HCT116 (cell line): ENCODE data around the gene ZNF536. TPM values are rescaled to one million over a fixed set of nuclear protein-coding genes. Genes with fewer than 3 reads are reported as not detected.

Experiments
- ATAC-seq: fragments of 200-7000 bp; cut with Tn5 transposase; 2 replicates; pipeline ENCODE4 v1.9.1; 2020; ENCODE audit warnings: mild to moderate bottlenecking, moderate library complexity
- BruUV-seq: library from RNA; stranded (reverse); fragments of 400-500 nt; replicated peaks from 2 replicates; lab custom pipeline; 2021; lab: Mats Ljungman, UMichigan
- CTCF ChIA-PET: fragments of 300-600 bp; sonication (Branson Sonifier 250); formaldehyde crosslinking; loops from one replicate; lab custom pipeline; 2021; ENCODE audit warnings: antibody characterized with exemption; lab: Charles Lee
- POLR2A ChIA-PET: fragments of 300-600, 350-600 bp; sonication (Branson Sonifier 250); formaldehyde crosslinking; loops from one replicate; lab custom pipeline; 2021; ENCODE audit warnings: antibody characterized with exemption; lab: Charles Lee
- RAD21 ChIA-PET, 2 experiments: fragments of 300-600 bp; sonication (Branson Sonifier 250); formaldehyde crosslinking; loops; one replicate each; lab custom pipeline; 2023; ENCODE audit warnings: low total read pairs in 2 of 2; ENCODE audit not compliant: uncharacterized antibody in 2 of 2, unreplicated experiment in 2 of 2, low non-redundant PET in 1 of 2; lab: Charles Lee
- DNase-seq: peaks from one replicate; pipeline ENCODE4 v3.0.0-alpha.2; 2010; ENCODE audit warnings: low read depth, low spot score
- H2AFZ ChIP-seq: fragments of 200-600 bp; shearing (Covaris generic), sonication (generic); 2 replicates; pipeline ENCODE4 v1.6.1; 2017; ENCODE audit warnings: low read depth, mixed run types, mixed read lengths, antibody characterized with exemption, low read length; ENCODE audit not compliant: poor library complexity, severe bottlenecking
- H3K27ac ChIP-seq: 2 replicates; pipeline ENCODE4 v1.5.1; 2012; ENCODE audit warnings: low read depth, low read length
- H3K27me3 ChIP-seq: fragments of 200-600 bp; sonication (generic); 2 replicates; pipeline ENCODE4 v1.6.1; 2016; ENCODE audit warnings: mixed run types, low read length, mixed read lengths; ENCODE audit not compliant: insufficient read depth
- H3K36me3 ChIP-seq, 2 experiments: fragments of 200-500 bp in 1 of 2; fragments of 200-600 bp in 1 of 2; sonication (Bioruptor generic) in 1 of 2; sonication (generic) in 1 of 2; 2 replicates each; pipeline versions ENCODE4 v1.5.1 to v1.6.1; 2014 to 2016; ENCODE audit warnings: low read length in 2 of 2, inconsistent platforms in 1 of 2, mixed read lengths in 1 of 2, mixed run types in 1 of 2; ENCODE audit not compliant: insufficient read depth in 2 of 2, control insufficient read depth in 1 of 2
- H3K4me1 ChIP-seq, 2 experiments: fragments of 200-600 bp in 1 of 2; sonication (generic) in 1 of 2; 2 replicates each; pipeline versions ENCODE4 v1.5.1 to v1.6.1; 2012 to 2017; ENCODE audit warnings: low read length in 2 of 2, inconsistent platforms in 1 of 2, mild to moderate bottlenecking in 1 of 2, mixed read lengths in 1 of 2, mixed run types in 1 of 2, moderate library complexity in 1 of 2; ENCODE audit not compliant: insufficient read depth in 2 of 2, control insufficient read depth in 1 of 2
- H3K4me2 ChIP-seq: fragments of 200-600 bp; sonication (generic); 2 replicates; pipeline ENCODE4 v1.6.1; 2017; ENCODE audit warnings: mixed run types, low read length, mixed read lengths
- H3K4me3 ChIP-seq, 2 experiments: fragments of 200-600 bp in 1 of 2; sonication (generic) in 1 of 2; replicated peaks in 1 of 2; 2 replicates each; pipeline ENCODE4 v1.5.1; 2011 to 2016; ENCODE audit warnings: low read length in 2 of 2, control low read depth in 1 of 2, low read depth in 1 of 2, mild to moderate bottlenecking in 1 of 2, mixed read lengths in 1 of 2, mixed run types in 1 of 2
- H3K79me2 ChIP-seq: fragments of 200-600 bp; sonication (generic); 2 replicates; pipeline ENCODE4 v1.6.1; 2017; ENCODE audit warnings: mild to moderate bottlenecking, mixed run types, low read length, moderate library complexity, mixed read lengths; ENCODE audit not compliant: insufficient read depth
- H3K9ac ChIP-seq: fragments of 200-600 bp; sonication (generic); 2 replicates; pipeline ENCODE4 v1.6.1; 2016; ENCODE audit warnings: low read length, mixed read lengths
- H3K9me2 ChIP-seq: fragments of 200-600 bp; sonication (generic), shearing (Covaris generic); 2 replicates; pipeline ENCODE4 v1.6.1; 2017; ENCODE audit warnings: mixed run types, mild to moderate bottlenecking, moderate library complexity; ENCODE audit not compliant: insufficient read depth
- H3K9me3 ChIP-seq, 2 experiments: fragments of 200-500 bp in 1 of 2; fragments of 200-600 bp in 1 of 2; sonication (Bioruptor generic) in 1 of 2; sonication (generic) in 1 of 2; 2 replicates each; pipeline ENCODE4 v1.6.1; 2014 to 2017; ENCODE audit warnings: low read length in 2 of 2, mixed read lengths in 2 of 2, inconsistent platforms in 1 of 2, low read depth in 1 of 2, mild to moderate bottlenecking in 1 of 2, mixed run types in 1 of 2, moderate library complexity in 1 of 2; ENCODE audit not compliant: control insufficient read depth in 1 of 2, insufficient read depth in 1 of 2
- H4K20me1 ChIP-seq: fragments of 200-600 bp; sonication (generic), shearing (Covaris generic); 2 replicates; pipeline ENCODE4 v1.6.1; 2017; ENCODE audit warnings: mixed run types, mild to moderate bottlenecking, moderate library complexity; ENCODE audit not compliant: insufficient read depth
- ATF3 ChIP-seq: IDR thresholded peaks from 2 replicates; pipeline ENCODE4 v1.6.1; 2012
- CBX3 ChIP-seq: IDR thresholded peaks from 2 replicates; pipeline ENCODE4 v1.6.1; 2012; ENCODE audit warnings: low read depth
- CEBPB ChIP-seq: IDR thresholded peaks from 2 replicates; pipeline ENCODE4 v1.6.1; 2012; ENCODE audit warnings: low read depth
- CTCF ChIP-seq, 3 experiments: fragments of 200-600 bp in 1 of 3; sonication (generic) in 1 of 3; IDR thresholded peaks in 2 of 3; conservative IDR thresholded peaks in 1 of 3; 2 replicates each; pipeline ENCODE4 v1.5.1; 2012 to 2017; ENCODE audit warnings: low read depth in 2 of 3, low read length in 2 of 3, antibody characterized with exemption in 1 of 3, borderline replicate concordance in 1 of 3, control low read depth in 1 of 3, mild to moderate bottlenecking in 1 of 3, mixed read lengths in 1 of 3, mixed run types in 1 of 3, moderate library complexity in 1 of 3; ENCODE audit not compliant: insufficient read depth in 1 of 3
- EGR1 ChIP-seq: IDR thresholded peaks from 2 replicates; pipeline ENCODE4 v1.6.1; 2012; ENCODE audit warnings: low read depth
- ELF1 ChIP-seq: IDR thresholded peaks from 2 replicates; pipeline ENCODE4 v1.6.1; 2012; ENCODE audit warnings: low read depth, borderline replicate concordance
- EZH2phosphoT487 ChIP-seq: fragments of 200-600 bp; IDR thresholded peaks from 2 replicates; pipeline ENCODE4 v1.6.1; 2018; ENCODE audit warnings: antibody characterized with exemption, borderline replicate concordance
- FOSL1 ChIP-seq: IDR thresholded peaks from 2 replicates; pipeline ENCODE4 v1.6.1; 2012; ENCODE audit warnings: low read depth
- JUND ChIP-seq: IDR thresholded peaks from 2 replicates; pipeline ENCODE4 v1.6.1; 2012
- MAX ChIP-seq: IDR thresholded peaks from 2 replicates; pipeline ENCODE4 v1.6.1; 2012
- POLR2AphosphoS5 ChIP-seq: IDR thresholded peaks from 2 replicates; pipeline ENCODE4 v1.6.1; 2011; ENCODE audit warnings: mild to moderate bottlenecking, low read depth, low read length, moderate library complexity
- RAD21 ChIP-seq: IDR thresholded peaks from 2 replicates; pipeline ENCODE4 v1.6.1; 2012; ENCODE audit warnings: low read depth, mild to moderate bottlenecking
- REST ChIP-seq: IDR thresholded peaks from 2 replicates; pipeline ENCODE4 v1.6.1; 2012; ENCODE audit warnings: low read depth
- SP1 ChIP-seq: IDR thresholded peaks from 2 replicates; pipeline ENCODE4 v1.6.1; 2012; ENCODE audit warnings: low read depth
- SRF ChIP-seq: IDR thresholded peaks from 2 replicates; pipeline ENCODE4 v1.6.1; 2012; ENCODE audit warnings: low read depth
- TCF7L2 ChIP-seq: IDR thresholded peaks from 2 replicates; pipeline ENCODE4 v1.7.0; 2011; ENCODE audit warnings: borderline replicate concordance, inconsistent platforms; ENCODE audit not compliant: insufficient read depth, insufficient read length; ENCODE audit errors: extremely low read depth
- YY1 ChIP-seq: IDR thresholded peaks from 2 replicates; pipeline ENCODE4 v1.6.1; 2011; ENCODE audit warnings: low read length, low read depth, moderate library complexity, mild to moderate bottlenecking; ENCODE audit not compliant: insufficient replicate concordance; ENCODE audit errors: extremely low read depth
- ZBTB33 ChIP-seq: IDR thresholded peaks from 2 replicates; pipeline ENCODE4 v1.6.1; 2011; ENCODE audit warnings: mild to moderate bottlenecking, low read length, moderate library complexity; ENCODE audit not compliant: insufficient replicate concordance; ENCODE audit errors: extremely low read depth
- ZFX ChIP-seq: fragments of 450-650 bp; IDR thresholded peaks from 2 replicates; pipeline ENCODE4 v1.6.1; 2017
- intact Hi-C: fragments of 100-400 bp; cut with micrococcal nuclease; formaldehyde crosslinking; loops from 2 replicates; pipeline ENCODE4 v1.10.0; 2022
- total RNA-seq: library from RNA; stranded (reverse); gene quantifications from one replicate; pipeline ENCODE4 v1.2.1, GENCODE V29; 2021; ENCODE audit not compliant: unreplicated experiment

The ZNF536 gene
- total RNA-seq, 1 experiment from 2014 or later: not detected

GRCh38 chr19:30606114-30607050, 234.2 kb downstream of the ZNF536 start:
- no peak for ATAC-seq
- no peaks in the 10 kb centered on the region for H3K4me1 ChIP-seq
- ChIA-PET RAD21 (no interaction called here), POLR2A (no interaction called here), CTCF (no interaction called here)
- H3K9me2 ChIP-seq: no peaks in the 10 kb centered on the region
- DNase-seq: no peak
- intact Hi-C loops: no loop called here
- no peak overlapping the region for H3K27ac ChIP-seq
- H4K20me1 ChIP-seq: no peaks in the 10 kb centered on the region
- no peaks in the 10 kb centered on the region for H3K79me2 ChIP-seq
- H3K4me2 ChIP-seq: no peak overlapping the region
- H3K36me3 ChIP-seq: no peaks in the 10 kb centered on the region
- no peak overlapping the region for H2AFZ ChIP-seq
- no peaks in the 10 kb centered on the region for H3K27me3 ChIP-seq
- H3K9ac ChIP-seq: no peak overlapping the region
- no TSS peak for BruUV-seq
- no peaks in the 10 kb centered on the region for H3K9me3 ChIP-seq
- no peak overlapping the region for H3K4me3 ChIP-seq
- TF ChIP-seq RAD21: no peak
- TF ChIP-seq JUND: no peak
- no peak for TF ChIP-seq POLR2AphosphoS5
- no peak for TF ChIP-seq CBX3
- TF ChIP-seq ATF3: no peak
- no peak for TF ChIP-seq SP1
- TF ChIP-seq SRF: no peak
- no peak for TF ChIP-seq ZFX
- TF ChIP-seq CEBPB: no peak
- TF ChIP-seq EGR1: no peak
- no peak for TF ChIP-seq ELF1
- TF ChIP-seq ZBTB33: no peak
- TF ChIP-seq MAX: no peak
- TF ChIP-seq YY1: no peak
- TF ChIP-seq EZH2phosphoT487: no peak
- TF ChIP-seq CTCF (IDR thresholded peaks at IDR 0.05 in 2 of 3, conservative IDR thresholded peaks at IDR 0.05 in 1 of 3; ENCODE audit: borderline replicate concordance in 1 of 3, insufficient read depth in 1 of 3, low read depth in 2 of 3, low read length in 2 of 3): no peak
- no peak for TF ChIP-seq REST
- no peak for TF ChIP-seq TCF7L2
- TF ChIP-seq FOSL1: no peak
